ENCODE data around the gene CPNE2. TPM values are rescaled to one million over a fixed set of nuclear protein-coding genes. Genes with fewer than 3 reads are reported as not detected.

Gene CPNE2
- total RNA-seq, 1 donor from 2014 or later, result 64.5 TPM

GRCh38 chr16:57083485-57084126, 8.8 kb upstream of the CPNE2 start:
- Histone ChIP-seq H3K27ac (no peak overlapping the region), H3K4me1 (peaks cover 9% of the 10 kb centered on the region), H3K9me3 (no peaks in the 10 kb centered on the region), H3K27me3 (no peaks in the 10 kb centered on the region), H3K36me3 (no peaks in the 10 kb centered on the region), H3K4me3 (no peak overlapping the region)
- ATAC-seq (no peak), DNase-seq (no peak)
- TF ChIP-seq CTCF (IDR thresholded peaks at IDR 0.05), result no peak
- intact Hi-C loops (cut with DNase I), result no loop called here

- DNase-seq (peak; percentile 84), ATAC-seq (peak; percentile 96)
- peak; percentile 99 for TF ChIP-seq CTCF (IDR thresholded peaks at IDR 0.05)
- H3K27ac ChIP-seq, result peak overlapping the region; percentile 3
- no peaks in the 10 kb centered on the region for H3K9me3 ChIP-seq
- peaks cover 9% of the 10 kb centered on the region for H3K4me1 ChIP-seq
- intact Hi-C loops (cut with DNase I), result no loop called here
- H3K27me3 ChIP-seq, result no peaks in the 10 kb centered on the region
- no peak overlapping the region for H3K4me3 ChIP-seq
- no peaks in the 10 kb centered on the region for H3K36me3 ChIP-seq
Measured at GRCh38 chr16:57084257-57084770, 8.1 kb upstream of the CPNE2 start.

- H3K4me1 ChIP-seq, result peaks cover 9% of the 10 kb centered on the region
- H3K27me3 ChIP-seq, result no peaks in the 10 kb centered on the region
- no peak for ATAC-seq
- no peak for DNase-seq
- H3K4me3 ChIP-seq, result no peak overlapping the region
- H3K36me3 ChIP-seq, result no peaks in the 10 kb centered on the region
- peak overlapping the region; percentile 3 for H3K27ac ChIP-seq
- intact Hi-C loops (cut with DNase I), result loop anchor here (5.0 kb wide), 1 partner anchor 82 kb away; no protein-coding TSS in a partner anchor
- no peak for TF ChIP-seq CTCF (IDR thresholded peaks at IDR 0.05)
- no peaks in the 10 kb centered on the region for H3K9me3 ChIP-seq
Measured at GRCh38 chr16:57084996-57085395, 7.4 kb upstream of the CPNE2 start.

DNA sequence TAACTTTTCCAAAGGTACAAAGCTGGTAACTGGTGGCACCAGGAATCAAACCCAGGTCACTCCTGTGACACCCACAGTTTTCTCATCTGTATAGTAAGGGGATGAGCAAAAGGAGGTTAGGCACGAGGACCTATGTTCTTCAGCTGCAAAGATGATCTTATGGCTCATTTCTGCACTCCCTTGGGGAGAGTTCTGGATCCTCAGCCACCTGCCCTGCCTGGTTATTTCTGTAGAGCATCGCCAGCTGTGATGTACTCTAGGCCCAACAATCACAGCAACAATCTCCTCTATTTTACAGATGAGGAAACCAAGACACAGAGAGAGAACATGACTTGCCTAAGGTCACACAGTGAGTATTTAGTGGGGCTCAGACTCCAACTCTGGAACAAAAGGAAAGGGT, 5.4 kb upstream of the CPNE2 start:
- no peaks in the 10 kb centered on the region for H3K9me3 ChIP-seq
- no peaks in the 10 kb centered on the region for H3K27me3 ChIP-seq
- intact Hi-C loops (cut with DNase I), result loop anchor here (5.0 kb wide), 1 partner anchor 80 kb away; no protein-coding TSS in a partner anchor
- H3K36me3 ChIP-seq, result no peaks in the 10 kb centered on the region
- TF ChIP-seq CTCF (IDR thresholded peaks at IDR 0.05), result no peak
- no peak overlapping the region for H3K27ac ChIP-seq
- H3K4me3 ChIP-seq, result no peak overlapping the region
- no peak for DNase-seq
- peaks cover 23% of the 10 kb centered on the region for H3K4me1 ChIP-seq
- no peak for ATAC-seq

GRCh38 chr16:57089406-57089805, 3.0 kb upstream of the CPNE2 start:
- intact Hi-C loops (cut with DNase I), result loop anchor here (5.0 kb wide), 1 partner anchor 78 kb away; no protein-coding TSS in a partner anchor
- Histone ChIP-seq H3K9me3 (no peaks in the 10 kb centered on the region), H3K4me3 (no peak overlapping the region), H3K27ac (no peak overlapping the region), H3K27me3 (no peaks in the 10 kb centered on the region), H3K36me3 (no peaks in the 10 kb centered on the region), H3K4me1 (peaks cover 30% of the 10 kb centered on the region)
- no peak for DNase-seq
- no peak for TF ChIP-seq CTCF (IDR thresholded peaks at IDR 0.05)
- no peak for ATAC-seq
